ELF-1 (cell line): ENCODE measurements around the gene SFSWAP.
"Not testable (repeated sequence)": the region's sequence is repeated elsewhere in the genome, so short reads cannot be mapped to it uniquely, and the experiment has no call there.

Source experiments
- DNase-seq: peaks from one replicate; pipeline ENCODE4 v3.0.0-alpha.2; 2016; ENCODE audit warnings: low read depth, low spot score

Gene SFSWAP

DNA sequence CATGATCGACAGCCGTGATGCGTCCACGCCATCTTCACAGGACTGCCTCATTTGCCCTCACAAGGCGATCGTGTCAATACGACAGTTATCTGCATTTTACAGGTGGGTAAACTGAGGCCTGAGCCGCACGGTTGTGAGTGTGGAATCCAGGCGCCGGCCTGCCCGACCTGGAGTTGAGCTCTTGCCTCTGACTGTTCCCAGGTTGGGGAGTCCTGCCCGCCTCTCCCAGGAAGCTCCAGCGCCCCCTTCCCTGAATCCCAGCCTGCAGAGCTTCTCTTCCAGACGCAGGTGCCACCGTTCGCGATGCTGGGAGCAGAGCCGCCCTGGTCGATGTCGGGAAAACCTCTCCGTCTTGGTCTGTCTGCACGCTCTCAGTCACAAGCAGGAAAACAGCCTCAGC, 31.1 kb upstream of the SFSWAP start:
- not testable (repeated sequence) for DNase-seq

DNA sequence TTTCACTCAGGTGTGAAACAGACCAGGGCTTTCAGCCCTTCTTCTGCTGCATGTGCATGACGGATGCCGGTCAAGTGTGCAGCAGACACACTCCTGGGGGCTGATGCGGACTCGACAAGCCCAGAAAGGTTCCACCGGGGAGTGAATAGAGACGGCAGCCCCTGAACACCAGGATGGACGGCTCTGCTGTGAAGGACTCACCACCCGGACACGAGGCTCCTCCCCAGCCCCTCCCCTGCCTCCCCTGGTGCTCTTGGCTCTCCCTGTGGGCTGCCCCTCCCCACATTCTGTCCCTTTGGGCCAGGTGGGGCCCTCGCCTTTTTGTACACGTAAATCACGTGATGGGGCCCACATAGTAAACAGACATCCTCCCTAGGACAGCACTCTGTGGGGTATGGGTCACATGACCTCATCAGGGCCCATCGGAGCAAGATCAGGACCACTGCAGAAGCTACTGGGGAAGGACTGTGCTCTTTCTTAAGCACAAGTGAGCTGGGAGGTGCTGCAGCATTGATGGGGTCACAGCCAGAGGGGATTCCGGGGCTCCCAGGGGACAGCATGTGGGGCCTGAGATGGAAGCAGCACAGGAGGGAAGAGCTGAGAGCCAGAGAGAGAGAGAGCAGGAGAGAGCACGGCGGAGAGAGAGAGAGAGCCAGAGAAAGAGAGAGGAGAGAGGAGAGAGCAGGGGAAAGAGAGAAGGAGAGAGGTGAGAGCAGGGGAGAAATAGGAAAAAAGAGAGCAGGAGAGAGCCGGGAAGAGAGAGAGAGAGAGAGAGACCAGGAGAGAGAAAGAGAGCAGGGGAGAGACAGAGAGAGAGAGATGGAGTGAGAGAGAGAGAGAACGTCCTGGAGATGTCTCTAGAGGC, 30.3 kb upstream of the SFSWAP start:
- DNase-seq = not testable (repeated sequence)

DNA sequence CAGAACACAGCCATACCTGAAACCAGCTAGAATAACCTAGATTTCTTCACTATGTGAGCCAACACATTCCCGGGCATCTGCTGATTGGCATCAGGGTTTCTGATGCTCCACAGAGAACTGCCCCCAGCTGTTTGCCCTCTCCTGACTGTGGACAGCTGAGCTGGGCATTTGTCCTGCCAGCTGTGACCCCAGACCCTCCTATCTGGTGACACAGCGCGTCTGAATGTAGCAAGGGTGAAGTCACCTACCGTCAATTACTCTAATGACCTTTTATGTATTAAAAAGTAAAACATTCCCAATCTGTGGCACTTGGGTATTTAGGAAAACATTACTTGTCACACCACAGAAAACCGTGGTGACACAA, 29.7 kb upstream of the SFSWAP start:
- DNase-seq = no peak

DNA sequence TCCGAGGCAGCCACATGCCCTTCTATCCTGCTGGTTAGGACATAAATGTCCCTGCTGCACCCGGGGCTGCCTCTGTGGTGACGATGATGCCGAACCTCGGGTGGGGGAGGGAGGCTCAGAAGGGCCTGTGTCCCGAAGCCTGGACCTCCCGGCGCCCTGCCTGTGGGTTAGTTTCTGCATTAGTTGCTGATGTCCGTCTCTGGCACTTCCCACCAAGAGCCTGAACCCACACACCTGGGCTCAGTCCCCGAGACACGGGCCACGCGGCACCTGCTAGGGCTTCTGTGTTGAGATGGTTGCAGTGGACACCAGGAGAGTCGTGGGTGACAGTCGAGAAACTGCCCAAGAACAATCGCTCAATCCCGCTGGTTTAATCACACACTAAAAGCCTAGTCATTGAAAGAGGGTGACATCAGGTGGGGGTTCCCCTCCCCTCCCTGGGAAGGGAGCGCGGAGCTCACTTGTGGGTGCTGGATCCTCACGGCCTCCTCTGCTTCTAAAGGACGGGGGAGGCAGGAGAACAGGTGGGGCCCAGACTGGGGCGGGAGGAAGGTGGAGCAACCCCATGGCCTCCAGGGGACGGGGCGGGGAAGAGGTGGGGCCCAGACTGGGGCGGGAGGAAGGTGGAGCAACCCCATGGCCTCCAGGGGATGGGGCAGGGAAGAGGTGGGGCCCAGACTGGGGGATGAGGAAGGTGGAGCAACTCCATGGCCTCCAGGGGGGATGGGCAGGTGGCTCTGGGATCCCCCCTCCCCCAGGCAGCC, 29.0 kb upstream of the SFSWAP start:
- peak; percentile 86 for DNase-seq

DNA sequence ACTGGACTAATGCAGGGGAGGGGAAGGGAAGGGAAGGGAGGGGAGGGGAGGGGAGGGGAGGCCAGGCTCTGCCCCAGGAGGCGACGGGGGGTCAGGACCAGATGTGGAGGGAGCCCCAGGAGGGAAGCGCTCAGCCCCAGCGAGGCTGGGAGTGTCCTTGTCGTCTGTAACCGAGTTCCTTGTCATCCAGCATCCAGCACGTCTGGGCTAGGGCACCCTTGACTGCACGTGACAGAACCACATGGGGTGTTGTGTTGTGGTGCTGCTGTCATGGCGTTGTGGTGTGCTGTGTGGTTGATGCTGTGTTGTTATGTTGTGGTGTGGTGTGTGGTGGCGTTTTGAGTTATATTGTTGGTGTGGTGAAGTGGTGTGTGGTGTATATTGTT, 28.4 kb upstream of the SFSWAP start:
- no peak for DNase-seq

DNA sequence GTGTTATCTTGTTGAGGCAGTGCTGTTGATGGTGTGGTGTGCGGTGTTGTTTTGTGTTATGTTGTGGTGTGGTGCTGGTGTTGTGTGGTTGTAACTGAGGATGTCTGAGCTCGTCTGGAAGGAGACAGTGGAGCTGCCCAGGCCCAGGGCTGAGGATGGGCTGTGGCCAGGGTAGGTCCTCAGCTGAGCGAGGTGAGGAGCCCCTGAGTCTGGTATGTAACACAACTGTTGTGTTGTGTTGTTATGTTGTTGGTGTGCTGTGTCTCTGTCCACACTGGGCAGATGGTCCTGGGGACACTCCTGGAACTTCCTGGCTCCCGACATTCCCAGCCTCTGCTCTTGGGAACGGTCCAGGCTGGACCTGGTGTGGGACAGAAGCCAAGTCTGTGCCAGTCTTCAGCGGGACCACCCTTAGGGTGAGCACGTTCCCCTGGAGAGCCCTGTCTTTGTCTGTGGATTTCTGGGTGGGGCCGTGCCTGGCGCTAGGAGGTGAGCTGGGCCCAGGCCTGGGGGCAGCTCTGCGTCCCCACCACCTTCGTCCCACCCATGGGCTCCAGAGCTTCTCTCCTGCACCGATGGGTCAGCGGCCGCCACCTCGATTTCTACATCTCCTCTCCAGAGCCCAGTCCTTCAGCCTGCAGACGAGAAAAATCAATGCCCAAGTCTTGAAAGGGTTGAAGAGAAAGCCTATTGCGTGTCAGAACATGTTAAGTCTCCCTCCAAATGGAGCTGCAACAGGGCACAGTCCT, 27.4 kb upstream of the SFSWAP start:
- no peak for DNase-seq

DNA sequence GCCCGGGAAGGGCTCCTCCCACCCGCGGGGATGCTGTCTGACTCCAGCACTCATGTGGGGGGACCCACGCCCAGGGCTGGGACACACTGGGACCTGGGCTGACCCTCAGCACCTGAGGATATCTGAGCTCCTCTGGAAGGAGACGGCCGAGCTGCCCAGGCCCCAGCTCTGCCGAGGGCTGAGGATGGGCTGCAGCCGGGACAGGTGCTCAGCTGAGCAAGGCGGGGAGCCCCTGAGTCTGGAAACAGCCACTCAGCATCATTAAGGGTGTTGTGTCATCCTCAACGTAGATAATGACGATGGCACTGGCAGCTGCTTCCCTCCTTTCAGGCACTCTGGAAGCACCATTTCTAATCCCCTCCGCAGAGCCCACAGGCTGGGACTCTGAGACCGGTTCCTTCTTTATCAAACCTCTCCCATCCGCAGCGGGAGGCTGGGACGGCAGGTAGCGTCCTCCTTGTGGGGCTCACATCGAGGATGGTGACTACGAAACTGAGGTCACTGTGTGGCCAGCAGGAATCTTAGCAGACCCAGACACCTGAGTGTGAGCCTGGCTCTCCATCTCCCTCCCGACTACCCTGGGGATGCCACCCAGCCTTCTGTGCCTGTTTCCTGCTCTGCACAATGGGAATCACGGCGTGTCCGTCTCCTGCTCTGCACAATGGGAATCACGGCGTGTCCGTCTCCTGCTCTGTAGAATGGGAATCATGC, 26.7 kb upstream of the SFSWAP start:
- DNase-seq = no peak

DNA sequence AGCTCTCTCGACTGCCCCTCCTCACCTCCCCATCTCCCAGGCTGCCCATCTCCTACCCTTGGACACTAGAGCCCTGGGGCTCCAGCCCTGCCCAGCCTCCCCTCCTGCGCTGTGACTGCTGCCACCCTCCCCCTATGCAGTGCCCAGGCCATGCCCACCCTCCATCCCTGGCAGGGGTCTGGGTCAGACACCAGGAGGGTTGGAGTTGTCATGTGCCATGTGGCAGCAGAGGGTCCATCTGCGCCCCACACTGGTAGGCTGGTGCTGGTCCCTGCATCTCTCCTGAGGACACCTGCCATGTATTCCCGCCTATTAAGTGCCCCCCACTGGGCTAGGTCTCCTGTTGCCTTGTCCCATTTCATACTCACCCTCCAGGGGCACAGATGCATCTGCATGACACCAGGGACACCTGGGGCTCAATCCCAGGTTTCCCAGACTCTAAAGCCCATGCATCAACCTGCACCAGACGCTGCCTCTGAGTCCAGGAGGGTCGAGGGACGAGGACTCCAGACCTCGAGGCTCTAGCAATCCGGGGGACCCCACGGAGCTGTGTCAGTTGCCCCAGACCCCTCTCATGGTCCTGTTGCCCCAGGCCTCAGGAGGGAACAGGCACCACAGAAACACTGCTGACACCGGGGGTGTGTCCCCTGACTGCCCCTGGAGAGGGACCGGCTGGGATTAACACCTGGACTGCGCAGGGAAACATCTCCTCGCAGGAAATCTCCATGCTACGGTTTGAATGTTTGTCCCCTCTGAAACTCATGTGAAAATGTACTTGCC, 23.4 kb upstream of the SFSWAP start:
- peak; percentile 18 for DNase-seq

DNA sequence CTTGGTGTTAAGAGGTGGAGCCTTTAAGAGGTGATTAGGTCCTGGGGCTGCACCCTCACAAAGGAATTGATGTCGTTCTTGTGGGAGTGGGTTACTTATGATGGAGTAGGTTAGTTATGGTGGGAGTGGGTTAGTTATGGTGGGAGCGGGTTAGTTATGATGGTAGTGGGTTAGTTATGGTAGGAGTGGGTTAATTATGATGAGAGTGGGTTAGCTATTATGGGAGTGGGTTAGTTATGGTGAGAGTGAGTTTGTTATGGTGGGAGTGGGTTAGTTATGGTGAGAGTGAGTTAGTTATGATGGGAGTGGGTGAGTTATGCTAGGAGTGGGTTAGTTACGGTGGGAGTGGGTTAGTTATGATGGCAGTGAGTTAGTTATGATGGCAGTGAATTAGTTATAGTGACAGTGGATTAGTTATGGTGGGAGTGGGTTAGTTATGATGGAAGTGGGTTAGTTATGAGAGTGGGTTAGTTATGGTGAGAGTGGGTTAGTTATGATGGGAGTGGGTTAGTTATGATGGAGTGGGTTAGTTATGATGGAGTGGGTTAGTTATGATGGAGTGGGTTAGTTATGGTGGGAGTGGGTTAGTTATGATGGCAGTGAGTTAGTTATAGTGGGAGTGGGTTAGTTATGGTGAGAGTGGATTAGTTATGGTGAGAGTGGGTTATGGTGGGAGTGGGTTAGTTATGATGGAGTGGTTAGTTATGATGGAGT, 22.6 kb upstream of the SFSWAP start:
- DNase-seq = no peak

DNA sequence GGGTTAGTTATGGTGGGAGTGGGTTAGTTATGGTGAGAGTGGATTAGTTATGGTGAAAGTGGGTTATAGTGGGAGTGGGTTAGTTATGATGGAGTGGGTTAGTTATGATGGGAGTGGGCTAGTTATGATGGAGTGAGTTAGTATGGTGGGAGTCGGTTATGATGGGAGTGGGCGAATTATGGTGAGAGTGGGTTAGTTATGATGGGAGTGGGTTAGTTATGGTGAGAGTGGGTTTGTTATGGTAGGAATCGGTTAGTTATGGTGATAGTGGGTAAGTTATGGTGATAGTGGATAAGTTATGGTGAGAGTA, 22.1 kb upstream of the SFSWAP start:
- DNase-seq = no peak

DNA sequence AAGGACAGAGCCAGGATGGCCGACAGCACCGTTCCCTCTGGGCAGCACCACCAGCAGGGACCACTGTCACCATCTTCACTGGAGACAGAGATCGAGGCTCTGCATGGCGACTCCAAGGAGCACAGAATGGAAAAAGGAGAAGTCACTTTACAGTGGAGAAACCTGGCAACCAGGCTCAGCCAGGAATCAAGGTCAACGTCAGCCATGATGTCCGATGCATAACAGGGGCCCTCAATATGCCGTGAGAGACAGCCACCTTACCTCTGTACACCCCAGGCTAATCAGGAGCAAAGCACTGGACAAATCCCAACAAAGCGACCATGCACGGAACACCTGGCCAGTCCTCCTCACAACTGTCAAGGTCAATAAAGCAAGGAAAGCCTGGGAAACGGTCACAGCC, 20.6 kb upstream of the SFSWAP start:
- no peak for DNase-seq

DNA sequence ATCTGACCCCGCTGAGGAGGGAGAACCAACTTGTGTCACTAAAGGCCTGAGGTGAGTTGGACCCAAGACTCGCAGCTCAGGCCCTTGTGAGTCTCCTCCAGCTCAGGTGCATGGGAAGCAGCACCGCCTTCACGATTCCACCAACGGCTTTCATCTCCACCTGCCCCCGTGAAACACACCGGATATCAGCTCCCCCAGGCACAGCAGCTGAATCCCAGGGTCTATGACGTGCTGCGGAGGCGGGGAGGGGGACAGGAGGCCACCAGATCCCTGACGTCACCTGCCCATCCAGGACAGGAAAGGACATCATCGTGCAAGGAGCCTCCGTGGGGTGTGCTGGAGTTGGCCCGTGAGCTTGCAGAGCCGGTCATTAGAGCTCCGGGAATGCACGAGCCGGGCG, 18.5 kb upstream of the SFSWAP start:
- DNase-seq = no peak

DNA sequence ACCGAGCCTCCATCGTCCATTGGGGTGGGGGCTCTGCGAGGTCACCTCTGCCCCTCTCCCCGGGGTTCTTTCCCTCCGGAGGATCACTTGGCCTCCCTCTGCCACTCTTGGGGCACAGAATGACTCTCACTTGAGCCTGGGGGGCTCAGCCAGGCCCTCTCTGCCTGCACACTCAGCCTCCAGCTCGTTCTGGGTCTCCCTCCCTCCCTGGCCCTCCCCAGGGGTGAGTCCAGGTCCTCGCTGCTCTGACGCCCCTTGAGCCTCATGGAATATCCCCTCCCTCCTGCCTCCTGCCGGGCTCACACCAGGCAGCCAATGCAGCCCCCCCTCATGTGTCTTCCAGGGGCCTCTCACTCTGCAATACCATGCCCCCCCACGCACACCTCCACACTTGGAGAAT, 17.7 kb upstream of the SFSWAP start:
- DNase-seq = no peak

DNA sequence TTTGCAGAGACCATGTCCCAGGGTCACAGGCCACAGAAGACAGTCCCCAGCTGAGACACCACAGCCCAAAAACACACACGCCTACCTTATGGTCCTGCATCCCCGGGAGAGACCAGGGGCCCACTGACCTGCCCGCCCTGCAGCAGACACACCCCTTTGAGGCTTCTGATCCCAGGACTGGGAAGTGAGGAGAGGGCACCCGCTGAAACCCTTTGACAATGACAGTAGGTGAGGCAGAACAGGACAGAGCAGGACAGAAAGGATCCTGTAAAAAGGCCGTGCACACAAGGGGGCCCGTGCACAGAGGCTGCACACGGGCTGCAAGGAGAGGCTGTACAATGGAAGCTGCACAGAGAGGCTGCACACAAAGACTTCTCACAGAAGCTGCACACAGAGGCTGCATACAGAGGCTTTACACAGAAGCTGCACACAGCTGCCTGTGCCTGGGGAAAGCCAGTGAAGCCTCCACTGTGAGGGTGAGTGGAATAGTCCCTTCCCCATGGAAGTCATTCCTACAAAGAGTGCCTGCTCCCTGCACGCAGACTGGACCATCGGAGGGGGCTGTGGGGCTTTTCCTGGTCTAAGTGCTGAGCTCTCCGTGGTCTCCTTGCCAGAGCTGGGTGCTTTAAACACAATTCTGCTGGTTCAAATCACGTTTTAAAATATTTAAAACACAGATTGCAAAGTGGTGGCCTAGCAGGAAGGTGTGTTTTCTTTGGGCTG, 16.6 kb upstream of the SFSWAP start:
- no peak for DNase-seq

DNA sequence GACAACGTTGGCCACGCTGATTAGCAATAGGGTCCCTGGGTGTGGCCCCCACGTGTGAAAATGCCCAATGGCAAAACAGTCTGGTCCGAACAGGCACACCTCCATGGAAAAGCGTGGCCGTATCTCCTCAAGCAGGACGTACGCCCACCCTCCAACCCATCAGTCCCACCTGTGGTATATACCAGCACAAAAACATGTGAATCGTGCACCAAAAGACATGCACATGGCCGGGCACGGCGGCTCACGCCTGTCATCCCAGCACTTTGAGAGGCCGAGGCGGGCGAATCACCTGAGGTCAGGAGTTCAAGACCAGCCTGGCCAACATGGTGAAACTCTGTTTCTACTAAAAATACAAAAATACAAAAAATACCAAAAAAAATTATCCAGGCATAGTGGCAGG, 14.9 kb upstream of the SFSWAP start:
- DNase-seq = no peak

DNA sequence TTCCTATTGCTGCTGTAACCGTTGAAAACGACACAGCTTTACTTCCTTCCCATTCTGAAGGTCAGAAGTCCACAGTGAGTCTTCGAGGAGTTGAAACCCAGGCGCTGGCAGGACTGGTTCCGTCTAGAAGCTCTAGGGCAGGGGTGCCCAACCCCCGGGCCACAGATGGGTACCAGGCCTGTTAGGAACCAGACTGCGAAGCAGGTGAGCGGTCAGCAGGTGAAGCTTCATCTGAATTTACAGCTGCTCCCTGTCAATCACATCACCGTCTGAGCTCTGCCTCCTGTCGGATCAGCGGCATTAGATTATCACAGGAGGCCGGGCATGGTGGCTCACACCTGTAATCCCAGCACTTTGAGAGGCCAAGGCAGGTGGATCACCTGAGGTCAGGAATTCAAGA, 12.6 kb upstream of the SFSWAP start:
- DNase-seq = no peak

DNA sequence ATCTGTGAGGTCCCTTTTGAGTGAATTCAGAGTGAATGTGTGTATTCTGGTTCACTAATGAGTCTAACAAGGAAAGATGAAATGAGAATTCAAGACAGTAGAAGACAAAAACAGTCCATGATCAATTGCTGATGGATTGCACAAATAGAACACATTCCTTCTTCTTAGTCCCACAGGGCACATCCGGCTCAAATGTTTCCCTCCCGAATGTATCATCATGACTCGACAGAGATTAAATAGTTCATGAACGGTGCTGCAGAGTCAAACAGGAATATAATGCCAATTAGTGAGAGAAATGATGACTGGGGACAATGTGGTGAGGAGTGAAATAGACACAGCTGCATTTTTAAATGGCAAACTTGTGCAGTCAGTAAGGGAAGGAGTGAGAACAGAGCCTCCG, 11.5 kb upstream of the SFSWAP start:
- no peak for DNase-seq

DNA sequence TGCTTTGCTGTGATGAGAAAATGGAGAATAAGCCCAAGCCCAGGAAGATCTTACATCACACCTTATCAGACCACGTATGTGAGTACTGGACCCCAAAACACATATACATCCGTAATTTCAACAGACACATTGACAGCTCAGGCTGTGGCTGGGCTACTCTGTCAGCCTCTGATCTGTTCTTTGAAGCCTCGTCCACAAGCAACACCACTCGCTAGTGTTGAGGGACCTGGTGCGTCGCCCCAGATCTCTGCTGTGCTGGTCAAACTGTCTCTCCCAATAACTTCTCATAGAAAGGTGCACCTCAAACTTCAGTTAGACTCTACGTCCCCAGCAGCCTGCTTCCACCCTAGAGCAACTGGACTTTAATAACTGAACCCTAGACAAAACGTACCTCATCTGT, 10.6 kb upstream of the SFSWAP start:
- DNase-seq = no peak

DNA sequence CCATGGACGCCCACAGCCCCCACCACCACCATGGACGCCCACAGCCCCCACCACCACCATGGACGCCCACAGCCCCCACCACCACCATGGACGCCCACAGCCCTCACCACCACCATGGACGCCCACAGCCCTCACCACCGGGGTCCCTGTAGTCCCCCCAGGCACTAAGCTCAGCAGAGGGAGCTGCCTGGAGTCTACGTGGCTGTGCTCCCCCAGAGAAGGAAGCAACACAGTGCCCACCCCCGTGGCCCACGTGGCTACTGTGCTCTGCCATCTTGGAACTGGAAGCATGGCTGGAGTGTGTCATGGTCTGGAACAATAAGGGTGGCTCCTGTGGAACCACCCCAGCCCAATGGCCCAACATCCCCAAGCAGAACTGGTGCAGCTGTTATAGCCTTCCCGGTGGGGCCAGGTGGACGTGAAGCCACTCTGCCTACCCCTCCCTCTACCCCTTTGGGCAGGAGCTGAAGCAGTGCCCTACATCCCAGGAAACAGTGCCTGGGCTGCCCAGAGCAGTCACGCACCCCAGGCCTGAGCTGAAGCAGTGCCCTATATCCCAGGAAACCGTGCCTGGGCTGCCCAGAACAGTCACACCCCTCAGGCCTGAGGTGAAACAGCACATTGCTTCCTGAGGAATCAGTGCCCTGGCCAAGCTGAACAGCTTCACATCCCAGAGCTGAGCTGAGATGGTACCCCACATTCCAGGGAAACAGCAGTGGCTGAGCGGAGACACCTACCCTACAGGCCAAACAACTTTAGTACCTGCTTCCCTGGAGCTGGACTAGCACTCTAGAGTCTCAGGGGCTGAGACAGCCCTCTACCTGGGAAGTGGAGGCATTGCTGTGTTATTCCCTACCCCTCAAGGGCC, 9.0 kb upstream of the SFSWAP start:
- DNase-seq = no peak
